Tibial artery (tissue), 4 donors: ENCODE data around the gene RGS14.

Experiments
- DNase-seq, 2 donors: peaks; one replicate each; pipeline ENCODE4 v3.0.0-alpha.2; 2019
- H3K27ac ChIP-seq, 2 donors: fragments of 200-600 bp; sonication (generic) in 1 of 2; 1 replicate in 1 of 2; 2 replicates in 1 of 2; pipeline ENCODE4 v1.5.1; 2018 to 2019; ENCODE audit warnings: mild to moderate bottlenecking in 1 of 2
- H3K27me3 ChIP-seq, 2 donors: fragments of 200-600 bp; sonication (generic) in 1 of 2; one replicate each; pipeline versions ENCODE4 v1.5.1 to v1.6.0; 2016 to 2019
- H3K36me3 ChIP-seq, 3 donors: fragments of 200-600 bp; sonication (generic) in 2 of 3; one replicate each; pipeline ENCODE4 v1.5.1; 2016 to 2019; ENCODE audit warnings: mild to moderate bottlenecking in 2 of 3
- H3K4me1 ChIP-seq, 4 donors: fragments of 200-600 bp; sonication (generic) in 2 of 4; 1 replicate in 3 of 4; 2 replicates in 1 of 4; pipeline ENCODE4 v1.5.1; 2016 to 2019
- H3K4me3 ChIP-seq, 2 donors: fragments of 200-600 bp; sonication (generic) in 1 of 2; 1 replicate in 1 of 2; 2 replicates in 1 of 2; pipeline ENCODE4 v1.5.1; 2018 to 2019; ENCODE audit warnings: mild to moderate bottlenecking in 2 of 2
- H3K9me3 ChIP-seq, 3 donors: fragments of 200-600 bp; sonication (generic) in 1 of 3; one replicate each; pipeline ENCODE4 v1.5.1; 2016 to 2019
- CTCF ChIP-seq, 2 experiments: fragments of 200-600 bp in 1 of 2; fragments of 450-650 bp in 1 of 2; IDR thresholded peaks; one replicate each; pipeline ENCODE4 v1.5.1; 2017 to 2019; ENCODE audit warnings: antibody characterized with exemption in 2 of 2, mild to moderate bottlenecking in 1 of 2, moderate library complexity in 1 of 2
- intact Hi-C: fragments of 100-400 bp; cut with DNase I; formaldehyde crosslinking; loops from one replicate; pipeline ENCODE4 v1.15.0; 2023; ENCODE audit warnings: low total_unique reads

The RGS14 gene

GRCh38 chr5:177361418-177362291 is 3.9 kb downstream of the RGS14 start:
- Histone ChIP-seq H3K36me3 (no peaks in the 10 kb centered on the region), H3K27me3 (peaks cover 0 to 13% of the 10 kb centered on the region in 2 donors), H3K4me1 (peaks cover 0 to 35% (median 19%) of the 10 kb centered on the region in 4 donors), H3K9me3 (no peaks in the 10 kb centered on the region), H3K4me3 (no peak overlapping the region), H3K27ac (no peak overlapping the region)
- no peak for TF ChIP-seq CTCF (IDR thresholded peaks at IDR 0.05)
- DNase-seq, result no peak
- intact Hi-C loops, result no loop called here

GRCh38 chr5:177362292-177362609 is 4.5 kb downstream of the RGS14 start:
- DNase-seq, result no peak

DNA sequence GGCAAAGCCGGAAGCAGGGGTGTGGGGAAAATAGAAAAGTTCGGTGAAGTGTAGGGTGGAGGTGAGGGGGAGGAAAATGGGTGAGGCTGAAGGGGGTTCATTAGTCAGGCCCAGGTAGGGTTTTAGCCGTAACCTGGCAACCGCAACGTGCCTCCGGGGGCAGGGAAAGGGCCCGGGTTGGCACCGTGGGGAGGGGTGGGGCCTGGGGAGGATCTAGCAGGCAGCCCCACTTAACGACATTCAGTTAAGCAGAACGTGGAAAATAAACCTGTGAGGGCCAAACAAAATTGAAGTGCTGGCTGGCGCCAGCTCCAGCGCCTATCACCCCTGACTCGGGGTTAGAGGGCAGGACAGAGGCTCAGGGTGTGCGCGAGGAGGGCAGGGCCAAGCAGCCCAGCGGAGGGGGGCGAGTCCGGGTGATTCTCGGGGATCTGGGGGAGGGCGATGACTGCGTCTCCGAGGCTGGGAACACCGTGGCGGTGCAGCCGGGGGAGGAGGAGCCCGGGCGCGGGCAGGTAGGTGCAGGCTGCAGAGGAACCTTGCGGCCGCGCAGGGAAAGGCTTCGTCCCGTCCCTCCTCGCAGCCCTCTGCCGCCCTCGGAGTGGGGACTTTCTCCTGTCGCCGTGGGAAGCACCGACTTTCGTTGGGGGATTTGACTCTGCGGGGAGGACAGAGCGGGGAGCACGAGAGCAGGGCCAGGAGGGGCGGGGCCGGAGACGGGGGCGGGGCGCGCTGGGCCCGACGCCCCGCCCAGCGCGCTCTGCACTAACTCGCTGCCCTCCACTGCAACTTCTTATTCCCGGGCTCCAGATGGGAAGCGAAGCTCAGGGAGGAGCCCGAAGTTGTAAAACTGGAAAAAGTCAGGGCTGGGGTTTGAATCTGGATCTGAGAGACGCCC is 5.1 kb downstream of the RGS14 start:
- no peaks in the 10 kb centered on the region for H3K9me3 ChIP-seq
- DNase-seq, result peak in 1 of 2 donors; percentile 37
- peaks cover 0 to 11% of the 10 kb centered on the region in 2 donors for H3K27me3 ChIP-seq
- intact Hi-C loops, result no loop called here
- peak overlapping the region; percentile 39 to 54 for H3K4me3 ChIP-seq
- H3K4me1 ChIP-seq, result peaks cover 0 to 37% (median 26%) of the 10 kb centered on the region in 4 donors
- H3K36me3 ChIP-seq, result no peaks in the 10 kb centered on the region
- no peak overlapping the region for H3K27ac ChIP-seq
- no peak for TF ChIP-seq CTCF (IDR thresholded peaks at IDR 0.05)

More at GRCh38 chr5:177362292-177362609, 4.5 kb downstream of the RGS14 start:
- no peak overlapping the region for H3K4me3 ChIP-seq
- H3K36me3 ChIP-seq, result no peaks in the 10 kb centered on the region
- peaks cover 0 to 37% (median 21%) of the 10 kb centered on the region in 4 donors for H3K4me1 ChIP-seq
- H3K9me3 ChIP-seq, result no peaks in the 10 kb centered on the region
- no peak overlapping the region for H3K27ac ChIP-seq
- intact Hi-C loops, result no loop called here
- H3K27me3 ChIP-seq, result peaks cover 0 to 13% of the 10 kb centered on the region in 2 donors
- TF ChIP-seq CTCF (IDR thresholded peaks at IDR 0.05), result no peak

DNA sequence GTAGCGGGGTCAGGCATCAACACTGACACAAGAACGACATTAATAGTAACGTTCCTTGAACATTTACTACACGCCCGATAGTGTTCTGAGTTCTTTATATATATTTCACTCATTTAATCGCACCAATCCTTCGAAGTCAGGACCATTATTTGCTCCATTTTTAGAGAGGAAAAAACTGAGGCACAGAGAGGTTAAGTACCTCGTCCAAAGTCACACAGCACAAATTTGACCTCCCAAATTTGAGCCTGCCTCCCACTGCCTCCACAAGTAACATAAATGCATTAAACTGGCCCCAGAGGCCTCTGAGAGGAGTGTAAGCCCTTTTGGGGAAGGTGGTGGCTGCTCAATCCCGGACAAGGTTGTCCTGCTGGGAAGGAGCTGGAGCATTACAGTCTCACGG is 5.8 kb downstream of the RGS14 start:
- H3K9me3 ChIP-seq, result no peaks in the 10 kb centered on the region
- H3K4me3 ChIP-seq, result peak overlapping the region; percentile 39 to 54
- peaks cover 0 to 35% (median 28%) of the 10 kb centered on the region in 4 donors for H3K4me1 ChIP-seq
- peaks cover 0 to 5% of the 10 kb centered on the region in 2 donors for H3K27me3 ChIP-seq
- intact Hi-C loops, result no loop called here
- no peaks in the 10 kb centered on the region for H3K36me3 ChIP-seq
- TF ChIP-seq CTCF (IDR thresholded peaks at IDR 0.05), result no peak
- H3K27ac ChIP-seq, result no peak overlapping the region
- no peak for DNase-seq

DNA sequence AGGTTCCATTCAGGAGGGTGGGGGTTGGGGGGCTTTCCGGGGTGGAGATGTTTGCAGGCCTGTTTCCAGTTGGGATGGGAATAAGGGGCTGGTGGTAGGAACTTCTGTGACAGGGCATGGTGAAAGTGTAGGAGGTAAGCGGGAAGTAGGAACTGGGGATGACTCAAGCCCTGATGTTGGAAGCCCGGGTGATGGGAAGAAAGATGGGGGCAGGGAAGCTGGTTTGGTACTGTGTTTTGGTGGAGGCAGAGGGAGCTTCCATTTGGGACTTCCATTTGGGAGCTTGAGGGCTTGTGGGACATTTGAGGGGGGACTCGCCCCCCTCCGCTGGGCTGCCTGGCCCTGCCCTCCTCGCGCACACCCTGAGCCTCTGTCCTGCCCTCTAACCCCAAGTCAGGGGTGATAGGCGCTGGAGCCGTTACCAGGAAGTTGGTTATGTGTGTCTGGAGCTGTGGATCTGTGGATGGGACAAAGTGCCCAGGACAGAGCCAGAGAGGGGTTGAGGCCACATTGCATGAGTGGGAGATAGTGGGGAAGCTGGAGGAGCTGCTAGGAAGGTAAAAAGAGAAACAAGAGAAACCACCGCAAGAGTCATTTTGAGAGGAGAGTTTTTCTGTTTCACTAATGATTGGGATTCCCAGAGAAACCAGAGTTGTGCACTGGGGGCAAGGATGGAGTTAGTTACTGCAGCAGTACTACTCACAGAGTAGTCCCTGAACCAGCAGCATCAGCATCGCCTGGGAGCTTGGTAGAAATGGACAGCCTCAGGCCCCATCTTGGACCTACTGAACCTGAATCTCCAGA is 6.6 kb downstream of the RGS14 start:
- H3K27me3 ChIP-seq, result peaks cover 0 to 3% of the 10 kb centered on the region in 2 donors
- DNase-seq, result no peak
- no peaks in the 10 kb centered on the region for H3K36me3 ChIP-seq
- H3K4me1 ChIP-seq, result peaks cover 0 to 35% (median 28%) of the 10 kb centered on the region in 4 donors
- no peak overlapping the region for H3K4me3 ChIP-seq
- intact Hi-C loops, result no loop called here
- TF ChIP-seq CTCF (IDR thresholded peaks at IDR 0.05), result no peak
- H3K9me3 ChIP-seq, result no peaks in the 10 kb centered on the region
- no peak overlapping the region for H3K27ac ChIP-seq
